A549 (cell line): ENCODE measurements around the gene GNG7. TPM values are rescaled to one million over a fixed set of nuclear protein-coding genes. Genes with fewer than 3 reads are reported as not detected.
A peak's percentile ranks its signal among the peaks of the same experiment; 100 is the strongest.
"Not testable (repeated sequence)": the region's sequence is repeated elsewhere in the genome, so short reads cannot be mapped to it uniquely, and the experiment has no call there.

Experiments used
- ATAC-seq, 2 experiments: fragments of 200-7000 bp in 1 of 2; fragments of >200 bp in 1 of 2; cut with Nextera tagmentation in 1 of 2; cut with Tn5 transposase in 1 of 2; 3 replicates each; pipeline versions ENCODE4 v1.8.0 to v1.9.1; 2018 to 2020; ENCODE audit warnings: mild to moderate bottlenecking in 1 of 2, moderate library complexity in 1 of 2
- CTCF ChIA-PET: fragments of 300-600 bp; sonication (Branson Sonifier 250); formaldehyde crosslinking; extraction: SDS; loops from one replicate; lab custom pipeline; 2021; ENCODE audit warnings: antibody characterized with exemption, inconsistent platforms; lab: Yijun Ruan, JAX
- POLR2A ChIA-PET: fragments of 350-600 bp; formaldehyde crosslinking; extraction: SDS; loops from one replicate; lab custom pipeline; 2021; ENCODE audit warnings: antibody characterized with exemption, inconsistent platforms; lab: Yijun Ruan, JAX
- DNase-seq, 2 experiments: peaks; one replicate each; pipeline versions ENCODE4 v3.0.0 to v3.0.0-alpha.2; 2011 to 2016; ENCODE audit warnings: low read depth in 1 of 2, low spot score in 1 of 2
- FAIRE-seq: peaks from 2 replicates; lab custom pipeline; 2011; peaks lifted over from hg19 to GRCh38; lab: Jason Lieb, UNC
- H3K27ac ChIP-seq, 2 experiments: fragments of >200 bp; sonication (Bioruptor Twin); formaldehyde crosslinking; 3 replicates each; pipeline ENCODE4 v1.5.1; 2016 to 2017
- H3K4me1 ChIP-seq: fragments of >200 bp; sonication (Bioruptor Twin); formaldehyde crosslinking; 3 replicates; pipeline ENCODE4 v1.6.1; 2016
- H3K4me2 ChIP-seq: fragments of >200 bp; sonication (Bioruptor Twin); formaldehyde crosslinking; 3 replicates; pipeline ENCODE4 v1.6.1; 2016
- H3K4me3 ChIP-seq: fragments of >200 bp; sonication (Bioruptor Twin); formaldehyde crosslinking; 3 replicates; pipeline ENCODE4 v1.5.1; 2016
- H3K9me3 ChIP-seq: fragments of >200 bp; sonication (Bioruptor Twin); formaldehyde crosslinking; 3 replicates; pipeline ENCODE4 v1.6.1; 2016
- ATOH8 ChIP-seq: fragments of 250-450 bp; sonication (Bioruptor Pico); IDR thresholded peaks from 2 replicates; pipeline ENCODE4 v1.5.0; 2020; ENCODE audit warnings: low read depth, mild to moderate bottlenecking, moderate library complexity
- BHLHE40 ChIP-seq: IDR thresholded peaks from 2 replicates; pipeline ENCODE4 v1.6.1; 2012; ENCODE audit warnings: low read depth, low read length, inconsistent platforms
- CBX8 ChIP-seq: fragments of 200-600 bp; sonication (generic); IDR thresholded peaks from 2 replicates; pipeline ENCODE4 v1.6.1; 2016
- CEBPB ChIP-seq, 2 experiments: fragments of >200 bp in 1 of 2; sonication (Bioruptor Twin) in 1 of 2; formaldehyde crosslinking in 1 of 2; IDR thresholded peaks; 2 replicates each; pipeline ENCODE4 v1.6.1; 2012 to 2016
- CHD4 ChIP-seq: fragments of 200-600 bp; sonication (generic); IDR thresholded peaks from 2 replicates; pipeline ENCODE4 v1.6.1; 2016; ENCODE audit warnings: antibody characterized with exemption, mild to moderate bottlenecking, borderline replicate concordance
- FOSB ChIP-seq: fragments of 250-450 bp; sonication (Bioruptor Pico); IDR thresholded peaks from 2 replicates; pipeline ENCODE4 v1.5.0; 2020; ENCODE audit warnings: mild to moderate bottlenecking, moderate library complexity
- FOSL2 ChIP-seq, 2 experiments: fragments of 450-650 bp in 1 of 2; fragments of >200 bp in 1 of 2; sonication (Bioruptor Twin) in 1 of 2; formaldehyde crosslinking; IDR thresholded peaks; 2 replicates each; pipeline versions ENCODE4 v1.5.0 to v1.6.1; 2016 to 2020; ENCODE audit warnings: mild to moderate bottlenecking in 1 of 2, moderate library complexity in 1 of 2
- FOXS1 ChIP-seq: fragments of 250-450 bp; sonication (Bioruptor Pico); IDR thresholded peaks from 2 replicates; pipeline ENCODE4 v1.5.0; 2020; ENCODE audit warnings: mild to moderate bottlenecking, moderate library complexity
- GATA3 ChIP-seq: IDR thresholded peaks from 2 replicates; pipeline ENCODE4 v1.6.1; 2012; ENCODE audit warnings: borderline replicate concordance
- HEYL ChIP-seq: fragments of 250-450 bp; sonication (Bioruptor Pico); IDR thresholded peaks from 2 replicates; pipeline ENCODE4 v1.8.0; 2021; ENCODE audit warnings: mild to moderate bottlenecking, moderate library complexity
- HMGXB4 ChIP-seq: fragments of 250-450 bp; sonication (Bioruptor Pico); IDR thresholded peaks from 2 replicates; pipeline ENCODE4 v1.5.0; 2021; ENCODE audit warnings: mild to moderate bottlenecking, moderate library complexity, borderline replicate concordance
- JUN ChIP-seq, 2 experiments: fragments of >200 bp; sonication (Bioruptor Twin); formaldehyde crosslinking; IDR thresholded peaks; 2 replicates in 1 of 2; 3 replicates in 1 of 2; pipeline ENCODE4 v1.6.1; 2016 to 2017
- KDM1A ChIP-seq: fragments of 200-600 bp; sonication (generic); IDR thresholded peaks from 2 replicates; pipeline ENCODE4 v1.6.1; 2016; ENCODE audit warnings: low read depth, mild to moderate bottlenecking
- KDM5A ChIP-seq: fragments of 200-600 bp; sonication (generic); IDR thresholded peaks from 2 replicates; pipeline ENCODE4 v1.6.1; 2016; ENCODE audit warnings: antibody characterized with exemption, mild to moderate bottlenecking
- MAX ChIP-seq: IDR thresholded peaks from 2 replicates; pipeline ENCODE4 v1.6.1; 2012
- MYC ChIP-seq: IDR thresholded peaks from 2 replicates; pipeline ENCODE4 v1.6.1; 2012; ENCODE audit warnings: mild to moderate bottlenecking, inconsistent platforms, low read length, improper control_type of control experiment, borderline replicate concordance
- NFE2L2 ChIP-seq: fragments of 150-350 bp; conservative IDR thresholded peaks from 2 replicates; pipeline ENCODE4 v1.6.1; 2014; ENCODE audit warnings: low read length
- POLR2A ChIP-seq: IDR thresholded peaks from 2 replicates; pipeline ENCODE4 v1.6.1; 2012; ENCODE audit warnings: mild to moderate bottlenecking, low read length
- RARB ChIP-seq: fragments of 250-450 bp; sonication (Bioruptor Pico); IDR thresholded peaks from 2 replicates; pipeline ENCODE4 v1.8.0; 2021; ENCODE audit warnings: mild to moderate bottlenecking, moderate library complexity
- REST ChIP-seq: fragments of 200-600 bp; sonication (generic); IDR thresholded peaks from 2 replicates; pipeline ENCODE4 v1.6.1; 2016; ENCODE audit warnings: antibody characterized with exemption, mild to moderate bottlenecking, moderate library complexity
- RNF2 ChIP-seq: fragments of 200-600 bp; sonication (generic); IDR thresholded peaks from 2 replicates; pipeline ENCODE4 v1.6.1; 2016; ENCODE audit warnings: low read depth, mild to moderate bottlenecking, antibody characterized with exemption, moderate library complexity, borderline replicate concordance
- SREBF2 ChIP-seq: fragments of 450-650 bp; IDR thresholded peaks from 2 replicates; pipeline ENCODE4 v1.6.1; 2014; ENCODE audit warnings: mild to moderate bottlenecking, moderate library complexity
- TFCP2L1 ChIP-seq: fragments of 250-450 bp; sonication (Bioruptor Pico); IDR thresholded peaks from 2 replicates; pipeline ENCODE4 v1.5.0; 2021; ENCODE audit warnings: mild to moderate bottlenecking
- TP53 ChIP-seq: fragments of 250-450 bp; sonication (Bioruptor Pico); IDR thresholded peaks from 2 replicates; pipeline ENCODE4 v1.5.0; 2021; ENCODE audit warnings: mild to moderate bottlenecking, moderate library complexity
- ZC3H11A ChIP-seq: fragments of 450-650 bp; IDR thresholded peaks from 2 replicates; pipeline ENCODE4 v1.6.1; 2014; ENCODE audit warnings: antibody characterized with exemption, mild to moderate bottlenecking
- ZFP36 ChIP-seq: fragments of 450-650 bp; IDR thresholded peaks from 2 replicates; pipeline ENCODE4 v1.6.1; 2014; ENCODE audit warnings: borderline replicate concordance; ENCODE audit not compliant: partially characterized antibody
- ZNF302 ChIP-seq: fragments of 250-450 bp; sonication (Bioruptor Pico); IDR thresholded peaks from 2 replicates; pipeline ENCODE4 v1.9.0; 2021; ENCODE audit warnings: inconsistent platforms, mild to moderate bottlenecking, moderate library complexity
- WGBS: methylation state at CpG from one replicate; pipeline ENCODE4 v1.1.6; 2017; ENCODE audit errors: missing lambda C conversion rate; 5-methylcytosine and 5-hydroxymethylcytosine counted together
- polyA plus RNA-seq, 4 experiments: library from polyadenylated mRNA; depleted of rRNA in 3 of 4; stranded (reverse); fragments of >200 nt; fragmentation: RNase III in 1 of 4; extraction: RNeasy Plus Mini Kit Qiagen cat#74134 plus additional on column Dnase treatment in 1 of 4; gene quantifications; 2 replicates in 3 of 4; 3 replicates in 1 of 4; pipeline ENCODE4 v1.2.3, GENCODE V29; 2011 to 2017

The GNG7 gene
- polyA plus RNA-seq, 2 of the 4 experiments (the other 2 are of a cell fraction), result 0.06 to 0.08 TPM

GRCh38 chr19:2474232-2475017 is 228.1 kb downstream of the GNG7 start (continued):
- no peak for TF ChIP-seq HMGXB4 (CRISPR knock-in tag)
- peak in 1 of 2 experiments; percentile 43; a peak in 1 of 4 replicates for TF ChIP-seq CEBPB (IDR thresholded peaks at IDR 0.05)
- TF ChIP-seq ZFP36, result peak; percentile 54
- no peak for TF ChIP-seq CHD4
- TF ChIP-seq POLR2A, result no peak
- TF ChIP-seq FOSB (CRISPR knock-in tag), result no peak
- TF ChIP-seq RARB (CRISPR knock-in tag), result no peak
- no peak for TF ChIP-seq CBX8
- no peak for TF ChIP-seq KDM5A
- no peak for TF ChIP-seq HEYL (CRISPR knock-in tag)
- TF ChIP-seq FOXS1, result no peak
- 0 out of 2 replicates have a peak, but pooled peaks have one; percentile 58 for TF ChIP-seq MAX
- no peak for TF ChIP-seq ZNF302
- no peak for TF ChIP-seq RNF2
- TF ChIP-seq NFE2L2, result no peak
- no peak for TF ChIP-seq BHLHE40
- no peak for TF ChIP-seq ATOH8 (CRISPR knock-in tag)
- no peak for TF ChIP-seq REST
- no peak for TF ChIP-seq KDM1A
- TF ChIP-seq SREBF2, result no peak
- TF ChIP-seq ZC3H11A, result no peak
- TF ChIP-seq GATA3, result no peak
- TF ChIP-seq MYC, result no peak
- peak in 1 of 2 experiments; percentile 30; a peak in 2 of 5 replicates for TF ChIP-seq JUN (IDR thresholded peaks at IDR 0.05)
- no peak; the same call in 1 of the 2 replicates for TF ChIP-seq FOSL2 (IDR thresholded peaks at IDR 0.05)
- peak; percentile 87 for TF ChIP-seq FOSL2 (CRISPR knock-in tag; IDR thresholded peaks at IDR 0.05)
- no peak for TF ChIP-seq TFCP2L1 (CRISPR knock-in tag)
- TF ChIP-seq TP53, result no peak

- H3K4me3 ChIP-seq, ATAC-seq, H3K9me3 ChIP-seq, DNase-seq, FAIRE-seq: not testable (repeated sequence)
- 75% methylated on average over 8 of the region's 8 CpGs for WGBS
- peaks cover 19% of the 10 kb centered on the region for H3K4me1 ChIP-seq
- CTCF ChIA-PET, result interaction anchor here (1.1 to 10.5 kb wide), 4 partner anchors 109 to 166 kb away, joined by 3 to 156 read pairs (median 26); no protein-coding TSS in a partner anchor
- peak overlapping the region; percentile 38 for H3K4me2 ChIP-seq
- peak overlapping the region; percentile 67 to 90 for H3K27ac ChIP-seq
- POLR2A ChIA-PET, result interaction anchor here (0.6 kb wide), 1 partner anchor 130 kb away, joined by 4 read pairs; no protein-coding TSS in a partner anchor
Observed at GRCh38 chr19:2469915-2470200, 232.6 kb downstream of the GNG7 start.
